Lower lobe of right lung (tissue), 2 donors: ENCODE measurements around the gene MPRIP. TPM values are rescaled to one million over a fixed set of nuclear protein-coding genes. Genes with fewer than 3 reads are reported as not detected.

Experiments
- ATAC-seq, 2 donors: fragments of 200-7000 bp; cut with Tn5 transposase; one replicate each; pipeline ENCODE4 v1.9.1; 2020 to 2022; ENCODE audit warnings: mild to moderate bottlenecking in 2 of 2, moderate library complexity in 2 of 2
- DNase-seq: peaks from one replicate; pipeline ENCODE4 v3.0.0-alpha.2; 2020
- H3K27ac ChIP-seq: fragments of 200-600 bp; one replicate; pipeline ENCODE4 v1.8.0; 2022
- H3K27me3 ChIP-seq: fragments of 200-600 bp; one replicate; pipeline ENCODE4 v1.8.0; 2022; ENCODE audit warnings: low read depth
- H3K36me3 ChIP-seq: fragments of 200-600 bp; one replicate; pipeline ENCODE4 v1.8.0; 2022; ENCODE audit warnings: mild to moderate bottlenecking
- H3K4me1 ChIP-seq: fragments of 200-600 bp; one replicate; pipeline ENCODE4 v1.8.0; 2022
- H3K4me3 ChIP-seq: fragments of 200-600 bp; one replicate; pipeline ENCODE4 v1.8.0; 2022; ENCODE audit warnings: mild to moderate bottlenecking
- H3K9me3 ChIP-seq: fragments of 200-600 bp; one replicate; pipeline ENCODE4 v1.8.0; 2022
- CTCF ChIP-seq: fragments of 200-600 bp; IDR thresholded peaks from one replicate; pipeline ENCODE4 v1.8.0; 2022; ENCODE audit warnings: antibody characterized with exemption, mild to moderate bottlenecking
- intact Hi-C: fragments of 100-400 bp; cut with DNase I; formaldehyde crosslinking; loops from one replicate; pipeline ENCODE4 v1.11.0; 2022
- total RNA-seq: library from RNA; stranded (reverse); fragmentation: NEBNext Ultra II Directional; extraction: Animal tissue kit (Norgen Biotek cat#: 25700); gene quantifications from one replicate; pipeline ENCODE4 v1.2.1, GENCODE V29; 2021
- donor health status: DM: no; HTN: yes; CAD: no; lungs with severe emphysema.

MPRIP gene
- total RNA-seq, 1 donor from 2014 or later = 232 TPM

- Histone ChIP-seq H3K27ac (no peak overlapping the region), H3K4me1 (peaks cover 49% of the 10 kb centered on the region), H3K9me3 (no peaks in the 10 kb centered on the region), H3K27me3 (no peaks in the 10 kb centered on the region), H3K36me3 (no peaks in the 10 kb centered on the region), H3K4me3 (no peak overlapping the region)
- no peak for DNase-seq
- intact Hi-C loops = no loop called here
- ATAC-seq = no peak
- TF ChIP-seq CTCF = no peak
Measured at GRCh38 chr17:17104036-17104435, 61.8 kb downstream of the MPRIP start.

GRCh38 chr17:17104494-17104893 is 62.2 kb downstream of the MPRIP start:
- Histone ChIP-seq H3K9me3 (no peaks in the 10 kb centered on the region), H3K27me3 (no peaks in the 10 kb centered on the region), H3K4me3 (no peak overlapping the region), H3K4me1 (peaks cover 53% of the 10 kb centered on the region), H3K36me3 (no peaks in the 10 kb centered on the region), H3K27ac (no peak overlapping the region)
- intact Hi-C loops = no loop called here
- no peak for TF ChIP-seq CTCF
- ATAC-seq (no peak), DNase-seq (no peak)

- no peak for ATAC-seq
- no peak for TF ChIP-seq CTCF
- Histone ChIP-seq H3K27me3 (no peaks in the 10 kb centered on the region), H3K4me1 (peaks cover 68% of the 10 kb centered on the region), H3K27ac (peak overlapping the region; percentile 73), H3K4me3 (no peak overlapping the region), H3K36me3 (no peaks in the 10 kb centered on the region), H3K9me3 (no peaks in the 10 kb centered on the region)
- no peak for DNase-seq
- intact Hi-C loops = no loop called here
Measured at GRCh38 chr17:17105976-17106375, 63.7 kb downstream of the MPRIP start.

GRCh38 chr17:17106756-17107155 is 64.5 kb downstream of the MPRIP start:
- no peaks in the 10 kb centered on the region for H3K36me3 ChIP-seq
- no peak for ATAC-seq
- no peak for TF ChIP-seq CTCF
- no peak overlapping the region for H3K4me3 ChIP-seq
- H3K27ac ChIP-seq = peak overlapping the region; percentile 73
- no peaks in the 10 kb centered on the region for H3K9me3 ChIP-seq
- DNase-seq = no peak
- H3K4me1 ChIP-seq = peaks cover 70% of the 10 kb centered on the region
- H3K27me3 ChIP-seq = no peaks in the 10 kb centered on the region
- intact Hi-C loops = no loop called here

GRCh38 chr17:17107281-17107680 is 65.0 kb downstream of the MPRIP start:
- no peaks in the 10 kb centered on the region for H3K9me3 ChIP-seq
- H3K27ac ChIP-seq = peak overlapping the region; percentile 73
- no peaks in the 10 kb centered on the region for H3K36me3 ChIP-seq
- H3K27me3 ChIP-seq = no peaks in the 10 kb centered on the region
- TF ChIP-seq CTCF = no peak
- H3K4me1 ChIP-seq = peaks cover 67% of the 10 kb centered on the region
- no peak for ATAC-seq
- intact Hi-C loops = no loop called here
- DNase-seq = no peak
- H3K4me3 ChIP-seq = no peak overlapping the region

- Histone ChIP-seq H3K9me3 (no peaks in the 10 kb centered on the region), H3K27me3 (no peaks in the 10 kb centered on the region), H3K36me3 (no peaks in the 10 kb centered on the region), H3K4me1 (peaks cover 73% of the 10 kb centered on the region), H3K27ac (peak overlapping the region; percentile 73), H3K4me3 (no peak overlapping the region)
- intact Hi-C loops = no loop called here
- ATAC-seq = peak; percentile 18 to 46
- TF ChIP-seq CTCF = no peak
- no peak for DNase-seq
Measured at GRCh38 chr17:17107891-17108431, 65.7 kb downstream of the MPRIP start.
